OCI-LY7 (cell line): Measurements from ENCODE around the gene PLEKHG5. TPM values are rescaled to one million over a fixed set of nuclear protein-coding genes. Genes with fewer than 3 reads are reported as not detected.

ENCODE experiments used
- BruUV-seq: library from RNA; stranded (reverse); fragments of 400-500 nt; replicated peaks from 2 replicates; lab custom pipeline; 2021; lab: Mats Ljungman, UMichigan
- CTCF ChIA-PET: fragments of 300-600 bp; sonication (Branson Sonifier 250); formaldehyde crosslinking; loops from one replicate; lab custom pipeline; 2022; ENCODE audit warnings: antibody characterized with exemption; ENCODE audit not compliant: unreplicated experiment; lab: Charles Lee
- POLR2A ChIA-PET: fragments of 300-600 bp; sonication (Branson Sonifier 250); formaldehyde crosslinking; loops from one replicate; lab custom pipeline; 2022; ENCODE audit warnings: antibody characterized with exemption; lab: Charles Lee
- DNase-seq: peaks from one replicate; pipeline ENCODE4 v3.0.0-alpha.2; 2015; ENCODE audit warnings: low spot score
- H2AFZ ChIP-seq: fragments of 200-600 bp; sonication (generic), shearing (Covaris generic); 2 replicates; pipeline ENCODE4 v1.6.1; 2014; ENCODE audit warnings: mild to moderate bottlenecking, antibody characterized with exemption, low read length, moderate library complexity
- H3K27ac ChIP-seq: fragments of 200-600 bp; sonication (generic); 2 replicates; pipeline ENCODE4 v1.5.1; 2014; ENCODE audit warnings: mixed run types, low read depth, mild to moderate bottlenecking, moderate library complexity, low read length, inconsistent platforms; ENCODE audit not compliant: poor library complexity, severe bottlenecking
- H3K36me3 ChIP-seq: fragments of 200-600 bp; sonication (generic); 2 replicates; pipeline ENCODE4 v1.6.1; 2014; ENCODE audit warnings: mild to moderate bottlenecking, antibody characterized with exemption, low read length, moderate library complexity, mixed read lengths; ENCODE audit not compliant: insufficient read depth
- H3K4me1 ChIP-seq: fragments of 200-600 bp; sonication (generic); 2 replicates; pipeline ENCODE4 v1.5.1; 2014; ENCODE audit warnings: mild to moderate bottlenecking, low read length; ENCODE audit not compliant: insufficient read depth, poor library complexity, severe bottlenecking
- H3K4me2 ChIP-seq: fragments of 200-600 bp; sonication (generic); 2 replicates; pipeline ENCODE4 v1.6.1; 2014; ENCODE audit warnings: mild to moderate bottlenecking, low read length
- H3K4me3 ChIP-seq: fragments of 200-600 bp; sonication (generic); 2 replicates; pipeline ENCODE4 v1.5.1; 2014; ENCODE audit warnings: mild to moderate bottlenecking, low read depth, low read length; ENCODE audit not compliant: poor library complexity, severe bottlenecking
- H3K79me2 ChIP-seq: fragments of 200-600 bp; sonication (generic); 2 replicates; pipeline ENCODE4 v1.6.1; 2016; ENCODE audit warnings: low read depth, mild to moderate bottlenecking, low read length, moderate library complexity, mixed read lengths; ENCODE audit not compliant: insufficient read depth
- H3K9me2 ChIP-seq: fragments of 200-600 bp; sonication (generic); 2 replicates; pipeline ENCODE4 v1.6.1; 2016; ENCODE audit warnings: mild to moderate bottlenecking, low read length, mixed read lengths; ENCODE audit not compliant: insufficient read depth
- H3K9me3 ChIP-seq: fragments of 200-600 bp; sonication (generic); 2 replicates; pipeline ENCODE4 v1.6.1; 2014; ENCODE audit warnings: mild to moderate bottlenecking, mixed run types, low read length, mixed read lengths
- H4K20me1 ChIP-seq: fragments of 200-600 bp; sonication (generic); 2 replicates; pipeline ENCODE4 v1.6.1; 2014; ENCODE audit warnings: mild to moderate bottlenecking, antibody characterized with exemption, low read length, moderate library complexity, mixed read lengths; ENCODE audit not compliant: insufficient read depth
- EZH2phosphoT487 ChIP-seq: fragments of 200-600 bp; sonication (generic); IDR thresholded peaks from 2 replicates; pipeline ENCODE4 v1.6.1; 2018; ENCODE audit warnings: low read depth, borderline replicate concordance, mild to moderate bottlenecking, mixed run types, antibody characterized with exemption, low read length, moderate library complexity, mixed read lengths
- intact Hi-C: fragments of 100-400 bp; cut with micrococcal nuclease; formaldehyde crosslinking; loops from one replicate; pipeline ENCODE4 v1.10.0; 2022; ENCODE audit not compliant: unreplicated experiment
- total RNA-seq, 2 experiments: library from RNA; depleted of rRNA in 1 of 2; stranded (reverse); fragments of >200 nt in 1 of 2; shearing (Covaris generic) in 1 of 2; gene quantifications; 2 replicates each; pipeline ENCODE4 v1.2.3, GENCODE V29; 2014 to 2022
- TF ChIP-seq, protein P1 (sequence below): fragments of 200-600 bp; sonication (generic); conservative IDR thresholded peaks from 2 replicates; pipeline ENCODE4 v1.5.1; 2014; ENCODE audit warnings: mild to moderate bottlenecking, antibody characterized with exemption, low read length, moderate library complexity, mixed read lengths

Gene PLEKHG5
- total RNA-seq, 2 experiments from 2014 or later, result 1.6 to 2.4 TPM

DNA sequence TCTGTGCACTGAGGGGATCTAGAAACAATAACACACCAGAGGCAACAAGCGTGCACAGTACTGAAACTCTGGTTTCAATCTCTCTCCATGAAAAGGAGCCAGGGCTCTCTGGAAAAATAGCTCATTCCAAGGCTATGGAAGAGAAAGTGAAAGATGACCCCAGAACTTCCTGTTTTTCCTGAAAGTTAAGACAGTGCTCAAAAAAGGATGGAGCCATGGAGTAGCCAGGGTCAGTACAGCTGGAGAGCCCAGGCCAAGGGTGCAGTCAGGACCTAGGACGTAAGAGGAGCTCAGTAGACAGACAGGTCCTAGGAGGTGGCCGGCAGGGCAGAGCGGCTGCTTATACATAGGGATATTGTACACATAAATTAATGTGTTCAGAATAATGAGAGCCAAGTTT is 43.7 kb upstream of the PLEKHG5 start:
- H3K4me2 ChIP-seq, result no peak overlapping the region
- H3K4me1 ChIP-seq, result no peaks in the 10 kb centered on the region
- ChIA-PET POLR2A (interaction anchor here (0.6 to 0.7 kb wide), 2 partner anchors 10 to 17 kb away, joined by 4 read pairs; no protein-coding TSS in a partner anchor), CTCF (no interaction called here)
- H3K79me2 ChIP-seq, result no peaks in the 10 kb centered on the region
- intact Hi-C loops, result no loop called here
- no peak overlapping the region for H3K4me3 ChIP-seq
- no peaks in the 10 kb centered on the region for H3K9me2 ChIP-seq
- no peak overlapping the region for H2AFZ ChIP-seq
- no peak for TF ChIP-seq EZH2phosphoT487
- TF ChIP-seq, protein P1, sequence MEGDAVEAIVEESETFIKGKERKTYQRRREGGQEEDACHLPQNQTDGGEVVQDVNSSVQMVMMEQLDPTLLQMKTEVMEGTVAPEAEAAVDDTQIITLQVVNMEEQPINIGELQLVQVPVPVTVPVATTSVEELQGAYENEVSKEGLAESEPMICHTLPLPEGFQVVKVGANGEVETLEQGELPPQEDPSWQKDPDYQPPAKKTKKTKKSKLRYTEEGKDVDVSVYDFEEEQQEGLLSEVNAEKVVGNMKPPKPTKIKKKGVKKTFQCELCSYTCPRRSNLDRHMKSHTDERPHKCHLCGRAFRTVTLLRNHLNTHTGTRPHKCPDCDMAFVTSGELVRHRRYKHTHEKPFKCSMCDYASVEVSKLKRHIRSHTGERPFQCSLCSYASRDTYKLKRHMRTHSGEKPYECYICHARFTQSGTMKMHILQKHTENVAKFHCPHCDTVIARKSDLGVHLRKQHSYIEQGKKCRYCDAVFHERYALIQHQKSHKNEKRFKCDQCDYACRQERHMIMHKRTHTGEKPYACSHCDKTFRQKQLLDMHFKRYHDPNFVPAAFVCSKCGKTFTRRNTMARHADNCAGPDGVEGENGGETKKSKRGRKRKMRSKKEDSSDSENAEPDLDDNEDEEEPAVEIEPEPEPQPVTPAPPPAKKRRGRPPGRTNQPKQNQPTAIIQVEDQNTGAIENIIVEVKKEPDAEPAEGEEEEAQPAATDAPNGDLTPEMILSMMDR, result no peak
- BruUV-seq, result no TSS peak
- peaks cover 87% of the 10 kb centered on the region for H3K36me3 ChIP-seq
- H4K20me1 ChIP-seq, result no peaks in the 10 kb centered on the region
- DNase-seq, result no peak
- H3K9me3 ChIP-seq, result no peaks in the 10 kb centered on the region
- H3K27ac ChIP-seq, result no peak overlapping the region

GRCh38 chr1:6534248-6534822 is 42.9 kb upstream of the PLEKHG5 start:
- intact Hi-C loops, result no loop called here
- DNase-seq, result no peak
- TF ChIP-seq, protein P1, result no peak
- no peak for TF ChIP-seq EZH2phosphoT487
- no peak overlapping the region for H3K4me3 ChIP-seq
- no peaks in the 10 kb centered on the region for H3K9me3 ChIP-seq
- no peaks in the 10 kb centered on the region for H3K4me1 ChIP-seq
- no TSS peak for BruUV-seq
- H3K4me2 ChIP-seq, result no peak overlapping the region
- no peaks in the 10 kb centered on the region for H3K79me2 ChIP-seq
- H3K27ac ChIP-seq, result no peak overlapping the region
- ChIA-PET CTCF (no interaction called here), POLR2A (no interaction called here)
- H4K20me1 ChIP-seq, result no peaks in the 10 kb centered on the region
- H2AFZ ChIP-seq, result no peak overlapping the region
- no peaks in the 10 kb centered on the region for H3K9me2 ChIP-seq
- H3K36me3 ChIP-seq, result peaks cover 85% of the 10 kb centered on the region

GRCh38 chr1:6531996-6532395 is 40.5 kb upstream of the PLEKHG5 start:
- Histone ChIP-seq H3K27ac (no peak overlapping the region), H3K36me3 (peaks cover 90% of the 10 kb centered on the region)

More at GRCh38 chr1:6531996-6532395, 40.5 kb upstream of the PLEKHG5 start:
- H4K20me1 ChIP-seq, result no peaks in the 10 kb centered on the region
- no peaks in the 10 kb centered on the region for H3K4me1 ChIP-seq
- no peak for DNase-seq
- no peak overlapping the region for H3K4me2 ChIP-seq
- H2AFZ ChIP-seq, result no peak overlapping the region
- ChIA-PET CTCF (no interaction called here), POLR2A (no interaction called here)
- no peaks in the 10 kb centered on the region for H3K9me3 ChIP-seq
- intact Hi-C loops, result no loop called here
- H3K9me2 ChIP-seq, result no peaks in the 10 kb centered on the region
- no peak overlapping the region for H3K4me3 ChIP-seq
- no peaks in the 10 kb centered on the region for H3K79me2 ChIP-seq
- no TSS peak for BruUV-seq
- no peak for TF ChIP-seq EZH2phosphoT487
- TF ChIP-seq, protein P1, result no peak
